Right lung (tissue), 5 donors: ENCODE measurements around the gene DENND1C. TPM values are rescaled to one million over a fixed set of nuclear protein-coding genes. Genes with fewer than 3 reads are reported as not detected.

Experiments used
- DNase-seq, 2 donors: peaks; one replicate each; pipeline ENCODE4 v3.0.0-alpha.2; 2013
- polyA plus RNA-seq, 5 donors: library from polyadenylated mRNA; unstranded; fragments of 120-200 nt; gene quantifications; one replicate each; pipeline versions ENCODE4 v1.2.1 to v1.2.3, GENCODE V29; 2013; ENCODE audit warnings: inconsistent platforms in 1 of 5, low replicate concordance in 1 of 5; ENCODE audit not compliant: insufficient read length in 5 of 5, insufficient read depth in 1 of 5

DENND1C gene
- polyA plus RNA-seq, 5 donors, result 14.6 to 23.3 (median 16.6) TPM

- DNase-seq, result peak; percentile 100
Measured at GRCh38 chr19:6424939-6425731, 56.5 kb downstream of the DENND1C start.

GRCh38 chr19:6424195-6424938 is 57.2 kb downstream of the DENND1C start, which contains the start of gene KHSRP:
Gene KHSRP, minus strand, starts transcription at chr19:6424811. Its CDS starts 110 bp downstream, at chr19:6424701.
- no peak for DNase-seq

- DNase-seq, result peak in 1 of 2 donors; percentile 31
Measured at GRCh38 chr19:6423499-6424194, 57.9 kb downstream of the DENND1C start.

- DNase-seq, result no peak
Measured at GRCh38 chr19:6421075-6422014, 60.2 kb downstream of the DENND1C start.

GRCh38 chr19:6418562-6418932 is 63.0 kb downstream of the DENND1C start:
- DNase-seq, result no peak

GRCh38 chr19:6417713-6418561 is 63.6 kb downstream of the DENND1C start:
- no peak for DNase-seq

Other genes with a start within 250 kb of the DENND1C start
- gene MLLT1, start 201.8 kb downstream of the DENND1C start, polyA plus RNA-seq, result 100 to 1,000 TPM in 2 of 5 donors, 10 to 100 TPM in 3; 61.4 to 124 (median 79.8) TPM
- under 1 TPM in 4 of 5 donors, not detected in 1; 0.10 to 0.24 (median 0.23) TPM for gene ACER1, start 148.2 kb downstream of the DENND1C start, polyA plus RNA-seq
- gene CLPP, start 120.3 kb downstream of the DENND1C start, polyA plus RNA-seq, result 10 to 100 TPM; 40.8 to 78.4 (median 50.9) TPM
- 10 to 100 TPM; 25.6 to 98.1 (median 53.9) TPM for gene ALKBH7, start 109.0 kb downstream of the DENND1C start, polyA plus RNA-seq
- gene PSPN, start 105.9 kb downstream of the DENND1C start, polyA plus RNA-seq, result 1 to 10 TPM; 1.7 to 3.2 (median 2.1) TPM
- gene GTF2F1, start 88.6 kb downstream of the DENND1C start, polyA plus RNA-seq, result 10 to 100 TPM; 62.7 to 90.2 (median 74.5) TPM
- 100 to 1,000 TPM; 211 to 355 (median 257) TPM for gene KHSRP, start 57.0 kb downstream of the DENND1C start, polyA plus RNA-seq
- gene SLC25A41, start 48.0 kb downstream of the DENND1C start, polyA plus RNA-seq, result 1 to 10 TPM in 1 of 5 donors, under 1 TPM in 4; 0.26 to 1.3 (median 0.57) TPM
- 10 to 100 TPM; 44.7 to 62.3 (median 49.6) TPM for gene SLC25A23, start 22.0 kb downstream of the DENND1C start, polyA plus RNA-seq
- 10 to 100 TPM; 13.1 to 23.4 (median 18.0) TPM for gene CRB3, start 17.5 kb downstream of the DENND1C start, polyA plus RNA-seq
- gene TUBB4A, start 20.5 kb upstream of the DENND1C start, polyA plus RNA-seq, result 1 to 10 TPM; 2.3 to 6.8 (median 3.4) TPM
- under 1 TPM; 0.15 to 0.83 (median 0.23) TPM for gene TNFSF9, start 49.2 kb upstream of the DENND1C start, polyA plus RNA-seq
- under 1 TPM in 3 of 5 donors, not detected in 2; 0.13 to 0.54 (median 0.35) TPM for gene CD70, start 109.4 kb upstream of the DENND1C start, polyA plus RNA-seq
- 1 to 10 TPM in 1 of 5 donors, under 1 TPM in 4; 0.18 to 1.0 (median 0.28) TPM for gene TNFSF14, start 188.4 kb upstream of the DENND1C start, polyA plus RNA-seq
- gene C3, start 238.9 kb upstream of the DENND1C start, polyA plus RNA-seq, result 100 to 1,000 TPM in 1 of 5 donors, 10 to 100 TPM in 4; 21.7 to 123 (median 39.6) TPM